ENCODE data around the gene GPS1.
A peak's percentile ranks its signal among the peaks of the same experiment; 100 is the strongest.

GPS1 gene

GRCh38 chr17:82090549-82091263, 39.0 kb downstream of the GPS1 start:
- no peak for DNase-seq (ENCODE audit: low spot score)

- DNase-seq (ENCODE audit: low spot score): no peak
Measured at GRCh38 chr17:82091264-82092066, 39.8 kb downstream of the GPS1 start.

- no peak for DNase-seq (ENCODE audit: low spot score)
Measured at GRCh38 chr17:82092094-82092586, 40.4 kb downstream of the GPS1 start.

GRCh38 chr17:82092628-82092994, 40.9 kb downstream of the GPS1 start:
- DNase-seq (ENCODE audit: low spot score): no peak

GRCh38 chr17:82092995-82093751, 41.5 kb downstream of the GPS1 start:
- DNase-seq (ENCODE audit: low spot score): no peak

GRCh38 chr17:82094931-82095776, 43.5 kb downstream of the GPS1 start:
- no peak for DNase-seq (ENCODE audit: low spot score)

GRCh38 chr17:82095777-82096708, 44.3 kb downstream of the GPS1 start:
- DNase-seq (ENCODE audit: low spot score): no peak

GRCh38 chr17:82096709-82097183, 45.0 kb downstream of the GPS1 start:
- no peak for DNase-seq (ENCODE audit: low spot score)

- DNase-seq (ENCODE audit: low spot score): peak; percentile 87
Measured at GRCh38 chr17:82097184-82097918, 45.7 kb downstream of the GPS1 start.

- DNase-seq (ENCODE audit: low spot score): no peak
Measured at GRCh38 chr17:82097919-82098168, 46.1 kb downstream of the GPS1 start.

- DNase-seq (ENCODE audit: low spot score): peak; percentile 100
Measured at GRCh38 chr17:82098169-82098938, 46.7 kb downstream of the GPS1 start, which contains the start of gene FASN. FASN (minus strand) TSS chr17:82098236; CDS start chr17:82096445, 1,791 bp downstream.

- no peak for DNase-seq (ENCODE audit: low spot score)
Measured at GRCh38 chr17:82098939-82099763, 47.5 kb downstream of the GPS1 start.

- no peak for DNase-seq (ENCODE audit: low spot score)
Measured at GRCh38 chr17:82100502-82101298, 49.0 kb downstream of the GPS1 start.

- no peak for DNase-seq (ENCODE audit: low spot score)
Measured at GRCh38 chr17:82101301-82101715, 49.6 kb downstream of the GPS1 start.

GRCh38 chr17:82101767-82102679, 50.3 kb downstream of the GPS1 start:
- DNase-seq (ENCODE audit: low spot score): no peak
